ENCODE measurements around the gene DPYSL4.

DPYSL4 gene

DNA sequence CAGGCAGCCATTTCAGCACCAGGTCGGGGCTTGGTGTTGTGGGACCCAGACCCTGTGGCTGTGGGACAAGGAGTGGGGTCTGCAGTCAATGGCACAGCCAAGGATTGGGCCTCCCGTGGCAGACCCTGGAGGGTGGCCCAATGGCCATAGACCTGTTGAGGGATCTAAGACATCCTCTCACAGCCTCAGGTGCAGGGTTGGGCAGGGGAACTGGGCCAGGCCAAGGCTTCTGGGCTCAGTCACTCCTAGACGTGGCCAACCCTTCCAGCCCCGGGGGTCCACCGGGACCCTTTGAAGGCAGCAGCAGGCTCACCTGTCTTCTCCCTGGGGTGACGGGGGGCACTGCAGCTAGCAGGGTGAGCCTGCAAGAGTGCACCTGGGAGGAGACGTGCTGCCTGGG lies 45.7 kb upstream of the DPYSL4 start:
- H3K79me2 ChIP-seq (ENCODE audit: control insufficient read depth, low read length), result no peaks in the 10 kb centered on the region
- no peak for TF ChIP-seq EZH2phosphoT487 (IDR thresholded peaks at IDR 0.05; ENCODE audit: borderline replicate concordance, low read length)
- TF ChIP-seq, protein P1, sequence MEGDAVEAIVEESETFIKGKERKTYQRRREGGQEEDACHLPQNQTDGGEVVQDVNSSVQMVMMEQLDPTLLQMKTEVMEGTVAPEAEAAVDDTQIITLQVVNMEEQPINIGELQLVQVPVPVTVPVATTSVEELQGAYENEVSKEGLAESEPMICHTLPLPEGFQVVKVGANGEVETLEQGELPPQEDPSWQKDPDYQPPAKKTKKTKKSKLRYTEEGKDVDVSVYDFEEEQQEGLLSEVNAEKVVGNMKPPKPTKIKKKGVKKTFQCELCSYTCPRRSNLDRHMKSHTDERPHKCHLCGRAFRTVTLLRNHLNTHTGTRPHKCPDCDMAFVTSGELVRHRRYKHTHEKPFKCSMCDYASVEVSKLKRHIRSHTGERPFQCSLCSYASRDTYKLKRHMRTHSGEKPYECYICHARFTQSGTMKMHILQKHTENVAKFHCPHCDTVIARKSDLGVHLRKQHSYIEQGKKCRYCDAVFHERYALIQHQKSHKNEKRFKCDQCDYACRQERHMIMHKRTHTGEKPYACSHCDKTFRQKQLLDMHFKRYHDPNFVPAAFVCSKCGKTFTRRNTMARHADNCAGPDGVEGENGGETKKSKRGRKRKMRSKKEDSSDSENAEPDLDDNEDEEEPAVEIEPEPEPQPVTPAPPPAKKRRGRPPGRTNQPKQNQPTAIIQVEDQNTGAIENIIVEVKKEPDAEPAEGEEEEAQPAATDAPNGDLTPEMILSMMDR (IDR thresholded peaks at IDR 0.05; ENCODE audit: low read depth, low read length, poor library complexity, severe bottlenecking), result no peak
- H3K27ac ChIP-seq (ENCODE audit: low read depth, low read length), result no peak overlapping the region
- H3K36me3 ChIP-seq (ENCODE audit: control insufficient read depth, low read length), result no peaks in the 10 kb centered on the region
- H3K4me2 ChIP-seq (ENCODE audit: low read length), result no peak overlapping the region
- H3K27me3 ChIP-seq (ENCODE audit: control insufficient read depth, low read length), result no peaks in the 10 kb centered on the region
- H3K9me3 ChIP-seq (ENCODE audit: control insufficient read depth, insufficient read depth, low read length), result no peaks in the 10 kb centered on the region
- H3K4me3 ChIP-seq (ENCODE audit: low read length), result no peak overlapping the region
- H3K9me2 ChIP-seq (replicated peaks; ENCODE audit: control insufficient read depth, low read length), result no peaks in the 10 kb centered on the region
- H3F3A ChIP-seq (ENCODE audit: control insufficient read depth, insufficient read depth), result no peaks in the 10 kb centered on the region
- H4K20me1 ChIP-seq (ENCODE audit: control insufficient read depth, insufficient read depth, low read depth, low read length), result no peaks in the 10 kb centered on the region
- H3K4me1 ChIP-seq (ENCODE audit: control insufficient read depth, low read length), result no peaks in the 10 kb centered on the region

- H3K9me2 ChIP-seq (replicated peaks; ENCODE audit: control insufficient read depth, low read length), result no peaks in the 10 kb centered on the region
- H3F3A ChIP-seq (ENCODE audit: control insufficient read depth, insufficient read depth), result no peaks in the 10 kb centered on the region
- H3K27ac ChIP-seq (ENCODE audit: low read depth, low read length), result no peak overlapping the region
- no peaks in the 10 kb centered on the region for H3K4me1 ChIP-seq (ENCODE audit: control insufficient read depth, low read length)
- no peak overlapping the region for H3K4me3 ChIP-seq (ENCODE audit: low read length)
- H3K9me3 ChIP-seq (ENCODE audit: control insufficient read depth, insufficient read depth, low read length), result no peaks in the 10 kb centered on the region
- TF ChIP-seq, protein P1 (IDR thresholded peaks at IDR 0.05; ENCODE audit: low read depth, low read length, poor library complexity, severe bottlenecking), result no peak
- TF ChIP-seq EZH2phosphoT487 (IDR thresholded peaks at IDR 0.05; ENCODE audit: borderline replicate concordance, low read length), result no peak
- H3K27me3 ChIP-seq (ENCODE audit: control insufficient read depth, low read length), result no peaks in the 10 kb centered on the region
- no peak overlapping the region for H3K4me2 ChIP-seq (ENCODE audit: low read length)
- no peaks in the 10 kb centered on the region for H3K79me2 ChIP-seq (ENCODE audit: control insufficient read depth, low read length)
- no peaks in the 10 kb centered on the region for H4K20me1 ChIP-seq (ENCODE audit: control insufficient read depth, insufficient read depth, low read depth, low read length)
- H3K36me3 ChIP-seq (ENCODE audit: control insufficient read depth, low read length), result no peaks in the 10 kb centered on the region
Measured at GRCh38 chr10:132141526-132142395, 45.0 kb upstream of the DPYSL4 start.

- Histone ChIP-seq H3K4me1 (ENCODE audit: control insufficient read depth, low read length) (no peaks in the 10 kb centered on the region), H3K36me3 (ENCODE audit: control insufficient read depth, low read length) (no peaks in the 10 kb centered on the region), H3K4me3 (ENCODE audit: low read length) (no peak overlapping the region), H3K9me2 (replicated peaks; ENCODE audit: control insufficient read depth, low read length) (no peaks in the 10 kb centered on the region), H4K20me1 (ENCODE audit: control insufficient read depth, insufficient read depth, low read depth, low read length) (no peaks in the 10 kb centered on the region), H3K4me2 (ENCODE audit: low read length) (no peak overlapping the region), H3K27me3 (ENCODE audit: control insufficient read depth, low read length) (no peaks in the 10 kb centered on the region), H3F3A (ENCODE audit: control insufficient read depth, insufficient read depth) (no peaks in the 10 kb centered on the region), H3K79me2 (ENCODE audit: control insufficient read depth, low read length) (no peaks in the 10 kb centered on the region), H3K27ac (ENCODE audit: low read depth, low read length) (no peak overlapping the region), H3K9me3 (ENCODE audit: control insufficient read depth, insufficient read depth, low read length) (no peaks in the 10 kb centered on the region)
- no peak for TF ChIP-seq EZH2phosphoT487 (IDR thresholded peaks at IDR 0.05; ENCODE audit: borderline replicate concordance, low read length)
- TF ChIP-seq, protein P1 (IDR thresholded peaks at IDR 0.05; ENCODE audit: low read depth, low read length, poor library complexity, severe bottlenecking), result peak; percentile 62
Measured at GRCh38 chr10:132142396-132143161, 44.2 kb upstream of the DPYSL4 start.
